ENCODE data around the gene FAM81A.

GRCh38 chr15:59561547-59561946 is 123.6 kb downstream of the FAM81A start:
- TF ChIP-seq CTCF (IDR thresholded peaks at IDR 0.05): no peak
- no peak for TF ChIP-seq POLR2A (IDR thresholded peaks at IDR 0.05)
